Ovary (tissue), 10 donors: Measurements from ENCODE around the gene DNHD1. TPM values are rescaled to one million over a fixed set of nuclear protein-coding genes. Genes with fewer than 3 reads are reported as not detected.

Source experiments
- DNase-seq, 5 donors: peaks; one replicate each; pipeline ENCODE4 v3.0.0-alpha.2; 2019 to 2020
- H3K27ac ChIP-seq, 2 donors: fragments of 200-600 bp; one replicate each; pipeline versions ENCODE4 v1.5.1 to v1.8.0; 2019 to 2022
- H3K27me3 ChIP-seq: fragments of 200-600 bp; one replicate; pipeline ENCODE4 v1.8.0; 2022
- H3K36me3 ChIP-seq: fragments of 200-600 bp; sonication (generic); one replicate; pipeline ENCODE4 v1.5.1; 2019
- H3K4me1 ChIP-seq: one replicate; pipeline ENCODE4 v1.8.1; 2013; ENCODE audit warnings: mild to moderate bottlenecking, moderate library complexity; ENCODE audit not compliant: insufficient read depth
- H3K4me3 ChIP-seq: fragments of 200-600 bp; sonication (generic); one replicate; pipeline ENCODE4 v1.5.1; 2017
- H3K9me3 ChIP-seq, 2 donors: fragments of 200-600 bp in 1 of 2; sonication (generic) in 1 of 2; one replicate each; pipeline versions ENCODE4 v1.5.1 to v1.8.1; 2013 to 2019; ENCODE audit warnings: mild to moderate bottlenecking in 1 of 2, moderate library complexity in 1 of 2
- CTCF ChIP-seq, 3 donors: fragments of 450-650 bp in 2 of 3; fragments of 200-600 bp in 1 of 3; IDR thresholded peaks; one replicate each; pipeline versions ENCODE4 v1.5.1 to v1.8.0; 2016 to 2022; ENCODE audit warnings: antibody characterized with exemption in 3 of 3, mild to moderate bottlenecking in 1 of 3
- EP300 ChIP-seq: sonication (generic); formaldehyde crosslinking; IDR thresholded peaks from one replicate; pipeline ENCODE4 v1.6.1; 2017; ENCODE audit warnings: antibody characterized with exemption
- POLR2A ChIP-seq: fragments of 450-650 bp; IDR thresholded peaks from one replicate; pipeline ENCODE4 v1.6.1; 2017; ENCODE audit warnings: antibody characterized with exemption, mild to moderate bottlenecking, moderate library complexity
- WGBS, 3 donors: extraction: QIAGEN DNeasy Blood & Tissue Kit in 1 of 3; methylation state at CpG; one replicate each; pipeline versions ENCODE4 v1.1.5 to v1.1.7; 2013 to 2017; 5-methylcytosine and 5-hydroxymethylcytosine counted together
- intact Hi-C, 4 donors: fragments of 100-400 bp; cut with DNase I; formaldehyde crosslinking; loops; one replicate each; pipeline versions ENCODE4 v1.11.0 to v1.15.1; 2022 to 2023
- long read RNA-seq, 3 donors: library from polyadenylated mRNA in 2 of 3; unstranded in 2 of 3; transcript quantifications; one replicate each; pipeline ENCODE4 v2.0.0 and lab custom pipeline, GENCODE V29; 2021 to 2026
- polyA plus RNA-seq, 2 donors: library from polyadenylated mRNA; stranded (reverse); fragments of 200-250 nt in 1 of 2; fragments of 350-450 nt in 1 of 2; fragmentation: Illumina TruSeq in 1 of 2; extraction: RNeasy Lipid Tissue Mini Kit (QIAGEN cat#74804) in 1 of 2; gene quantifications; one replicate each; pipeline ENCODE4 v1.2.3, GENCODE V29; 2013 to 2014
- total RNA-seq, 7 donors: library from RNA; depleted of rRNA in 2 of 7; stranded (reverse); fragments of >200 nt in 2 of 7; fragmentation: NEBNext Ultra II Directional in 3 of 7; extraction: Animal tissue kit (Norgen Biotek cat#: 25700) in 3 of 7; gene quantifications; one replicate each; pipeline versions ENCODE4 v1.1.0 to v1.2.4, GENCODE V29; 2016 to 2023
- donor health status: DM: no; HTN: no; CAD: no; lungs with moderate emphysema.
- donor health status: DM: no; HTN: no; CAD: no.
- donor health status: Bipolar disorder and iron deficiency.
- donor health status: DM: yes; HTN: yes; CAD: no.
- donor health status: DM: no; HTN: no; CAD: no.
- donor health status: DM: yes; HTN: yes; CAD: no.

Gene DNHD1
- 10 to 100 TPM in 3 of 7 donors, 1 to 10 TPM in 4; 7.5 to 27.6 (median 9.3) TPM for total RNA-seq
- polyA plus RNA-seq: 1 to 10 TPM; 4.0 to 4.5 TPM
- long read RNA-seq, donor 1, partial matches to known transcripts: 4 of 83 reads
- long read RNA-seq, donor 1, other reads (novel, unspliced or antisense): 78 of 83 reads
- long read RNA-seq, donor 2: 0 reads
- long read RNA-seq, donor 3, partial matches to known transcripts: 1 of 15 reads
- long read RNA-seq, donor 3, other reads (novel, unspliced or antisense): 14 of 15 reads

GRCh38 chr11:6497069-6497839, at the start of gene DNHD1:
Gene DNHD1, plus strand, starts transcription at chr11:6497280. Its CDS starts 936 bp downstream, at chr11:6498216.
- intact Hi-C loops: no loop called here
- no peaks in the 10 kb centered on the region for H3K27me3 ChIP-seq
- peak in 4 of 5 donors; percentile 48 to 68 (median 57) for DNase-seq
- peak within 1 kb of the TSS; percentile 30 for H3K4me3 ChIP-seq
- no peak for TF ChIP-seq POLR2A
- TF ChIP-seq EP300: no peak
- TF ChIP-seq CTCF (IDR thresholded peaks at IDR 0.05): no peak
- no peaks in the 10 kb centered on the region for H3K9me3 ChIP-seq
- H3K36me3 ChIP-seq: no peaks in the 10 kb centered on the region
- WGBS, 3 donors: 22 to 30% (median 27%) methylated on average over 33 of the region's 33 CpGs
- peaks cover 7% of the 10 kb centered on the region for H3K4me1 ChIP-seq
- H3K27ac ChIP-seq: no peak within 1 kb of the TSS

- TF ChIP-seq POLR2A (no peak), CTCF (IDR thresholded peaks at IDR 0.05) (no peak), EP300 (no peak)
- intact Hi-C loops: loop anchor here in 1 of 4 donors (10.0 kb wide), 1 partner anchor 424 kb away; no protein-coding TSS in a partner anchor
- H3K36me3 ChIP-seq: no peaks in the 10 kb centered on the region
- no peak overlapping the region for H3K4me3 ChIP-seq
- H3K9me3 ChIP-seq: no peaks in the 10 kb centered on the region
- DNase-seq: no peak
- 87 to 88% (median 88%) methylated on average over 3 of the region's 3 CpGs for WGBS, 3 donors
- H3K27me3 ChIP-seq: no peaks in the 10 kb centered on the region
- H3K27ac ChIP-seq: no peak overlapping the region
- no peaks in the 10 kb centered on the region for H3K4me1 ChIP-seq
Observed at GRCh38 chr11:6448574-6448973, 48.5 kb upstream of the DNHD1 start.

- TF ChIP-seq CTCF (IDR thresholded peaks at IDR 0.05): no peak
- no peak for TF ChIP-seq EP300
- Histone ChIP-seq H3K36me3 (no peaks in the 10 kb centered on the region), H3K27me3 (no peaks in the 10 kb centered on the region), H3K27ac (no peak overlapping the region), H3K4me3 (no peak overlapping the region), H3K9me3 (no peaks in the 10 kb centered on the region), H3K4me1 (no peaks in the 10 kb centered on the region)
- 86 to 89% (median 88%) methylated on average over 3 of the region's 3 CpGs for WGBS, 3 donors
- intact Hi-C loops: no loop called here
- DNase-seq: no peak
Observed at GRCh38 chr11:6452219-6452618, 44.9 kb upstream of the DNHD1 start.

- Histone ChIP-seq H3K36me3 (no peaks in the 10 kb centered on the region), H3K27ac (no peak overlapping the region), H3K4me3 (no peak overlapping the region), H3K27me3 (no peaks in the 10 kb centered on the region), H3K9me3 (no peaks in the 10 kb centered on the region), H3K4me1 (no peaks in the 10 kb centered on the region)
- DNase-seq: no peak
- WGBS, 3 donors: 92 to 97% (median 97%) methylated on average over 2 of the region's 2 CpGs
- TF ChIP-seq CTCF (IDR thresholded peaks at IDR 0.05): no peak
- TF ChIP-seq POLR2A: no peak
- no peak for TF ChIP-seq EP300
- intact Hi-C loops: no loop called here
Observed at GRCh38 chr11:6453152-6453551, 43.9 kb upstream of the DNHD1 start.
